SK-N-SH (cell line): ENCODE data around the gene PRICKLE2. TPM values are rescaled to one million over a fixed set of nuclear protein-coding genes. Genes with fewer than 3 reads are reported as not detected.

Experiments used
- CTCF ChIA-PET: fragments of 300-600, 350-600 bp; formaldehyde crosslinking; extraction: SDS; loops from one replicate; lab custom pipeline; 2021; lab: Yijun Ruan, JAX
- POLR2A ChIA-PET: fragments of 350-600 bp; sonication (Branson Sonifier 250); formaldehyde crosslinking; extraction: SDS; loops from one replicate; lab custom pipeline; 2020; ENCODE audit warnings: antibody characterized with exemption, inconsistent platforms; lab: Yijun Ruan, JAX
- DNase-seq: peaks from one replicate; pipeline ENCODE4 v3.0.0; 2012
- H2AFZ ChIP-seq: fragments of 200-600 bp; sonication (generic); 2 replicates; pipeline ENCODE4 v1.8.1; 2016; ENCODE audit warnings: antibody characterized with exemption, mild to moderate bottlenecking, low read depth
- H3F3A ChIP-seq: fragments of 200-600 bp; sonication (generic); replicated peaks from 2 replicates; pipeline ENCODE3; 2016; ENCODE audit warnings: antibody characterized with exemption, mild to moderate bottlenecking; ENCODE audit not compliant: insufficient read depth
- H3K27ac ChIP-seq, 2 experiments: fragments of 200-500 bp in 1 of 2; fragments of 200-600 bp in 1 of 2; sonication (Bioruptor generic) in 1 of 2; sonication (generic), shearing (Covaris generic) in 1 of 2; 2 replicates each; pipeline versions ENCODE4 v1.5.1 to v1.6.1; 2014 to 2016; ENCODE audit warnings: low read depth in 2 of 2, inconsistent platforms in 1 of 2, low read length in 1 of 2, mild to moderate bottlenecking in 1 of 2, mixed read lengths in 1 of 2
- H3K27me3 ChIP-seq: fragments of 200-600 bp; sonication (generic), shearing (Covaris generic); 2 replicates; pipeline ENCODE4 v1.6.1; 2016; ENCODE audit warnings: mixed run types; ENCODE audit not compliant: insufficient read depth
- H3K36me3 ChIP-seq, 2 experiments: fragments of 200-500 bp in 1 of 2; fragments of 200-600 bp in 1 of 2; sonication (Bioruptor generic) in 1 of 2; sonication (generic) in 1 of 2; replicated peaks in 1 of 2; 2 replicates each; pipeline versions ENCODE3 to v1.5.1; 2014 to 2016; ENCODE audit warnings: low read length in 1 of 2, mild to moderate bottlenecking in 1 of 2; ENCODE audit not compliant: insufficient read depth in 2 of 2, control insufficient read depth in 1 of 2
- H3K4me1 ChIP-seq, 2 experiments: fragments of 200-500 bp in 1 of 2; fragments of 200-600 bp in 1 of 2; sonication (Bioruptor generic) in 1 of 2; sonication (generic), shearing (Covaris generic) in 1 of 2; 2 replicates each; pipeline versions ENCODE4 v1.5.1 to v1.6.1; 2014 to 2016; ENCODE audit warnings: low read depth in 1 of 2, low read length in 1 of 2, mixed run types in 1 of 2; ENCODE audit not compliant: insufficient read depth in 2 of 2, control insufficient read depth in 1 of 2
- H3K4me2 ChIP-seq: fragments of 200-600 bp; sonication (generic), shearing (Covaris generic); 2 replicates; pipeline ENCODE4 v1.6.1; 2017; ENCODE audit warnings: mixed run types
- H3K4me3 ChIP-seq, 2 experiments: fragments of 200-500 bp in 1 of 2; fragments of 200-600 bp in 1 of 2; sonication (Bioruptor generic) in 1 of 2; sonication (generic), shearing (Covaris generic) in 1 of 2; 2 replicates each; pipeline versions ENCODE4 v1.5.1 to v1.8.1; 2014 to 2016; ENCODE audit warnings: low read depth in 2 of 2, inconsistent platforms in 1 of 2, low read length in 1 of 2, mild to moderate bottlenecking in 1 of 2, mixed read lengths in 1 of 2, moderate library complexity in 1 of 2
- H3K79me2 ChIP-seq: fragments of 200-600 bp; sonication (generic); 2 replicates; pipeline ENCODE4 v1.8.1; 2017; ENCODE audit warnings: mild to moderate bottlenecking; ENCODE audit not compliant: insufficient read depth
- H3K9ac ChIP-seq: fragments of 200-600 bp; sonication (generic); 2 replicates; pipeline ENCODE4 v1.6.1; 2017; ENCODE audit warnings: mixed run types
- H3K9me2 ChIP-seq: fragments of 200-600 bp; sonication (generic); 2 replicates; pipeline ENCODE4 v1.6.1; 2017; ENCODE audit warnings: mixed run types
- H3K9me3 ChIP-seq: fragments of 200-600 bp; sonication (generic); 2 replicates; pipeline ENCODE4 v1.6.1; 2017; ENCODE audit warnings: mixed run types, mild to moderate bottlenecking, moderate library complexity
- H4K20me1 ChIP-seq: fragments of 200-600 bp; sonication (generic); 2 replicates; pipeline ENCODE4 v1.6.1; 2017; ENCODE audit warnings: mild to moderate bottlenecking, mixed run types; ENCODE audit not compliant: insufficient read depth
- CHD2 ChIP-seq: fragments of 150-350 bp; IDR thresholded peaks from 2 replicates; pipeline ENCODE4 v1.6.1; 2018; ENCODE audit warnings: low read length; ENCODE audit not compliant: partially characterized antibody
- ELF1 ChIP-seq: IDR thresholded peaks from 2 replicates; pipeline ENCODE4 v1.4.0; 2012
- EP300 ChIP-seq, 2 experiments: IDR thresholded peaks; 2 replicates each; pipeline versions ENCODE4 v1.4.0 to v1.6.1; 2012; ENCODE audit warnings: borderline replicate concordance in 1 of 2, low read depth in 1 of 2, low read length in 1 of 2
- FOSL2 ChIP-seq: IDR thresholded peaks from 2 replicates; pipeline ENCODE4 v1.4.0; 2012; ENCODE audit warnings: low read depth, mild to moderate bottlenecking, moderate library complexity, borderline replicate concordance
- FOXJ3 ChIP-seq: sonication (generic); formaldehyde crosslinking; IDR thresholded peaks from 2 replicates; pipeline ENCODE4 v1.5.1; 2020; ENCODE audit warnings: mild to moderate bottlenecking, missing genetic modification reagents
- FOXM1 ChIP-seq: IDR thresholded peaks from 2 replicates; pipeline ENCODE4 v1.4.0; 2012; ENCODE audit warnings: low read depth, mild to moderate bottlenecking
- GABPA ChIP-seq: IDR thresholded peaks from 2 replicates; pipeline ENCODE4 v1.4.0; 2012; ENCODE audit warnings: low read depth, mild to moderate bottlenecking
- JUND ChIP-seq: IDR thresholded peaks from 2 replicates; pipeline ENCODE4 v1.4.0; 2012
- MAX ChIP-seq: IDR thresholded peaks from 2 replicates; pipeline ENCODE4 v1.4.0; 2012; ENCODE audit warnings: low read depth
- MEF2A ChIP-seq: IDR thresholded peaks from 2 replicates; pipeline ENCODE4 v1.4.0; 2012; ENCODE audit warnings: low read depth, borderline replicate concordance
- NFIC ChIP-seq: IDR thresholded peaks from 2 replicates; pipeline ENCODE4 v1.4.0; 2012; ENCODE audit warnings: borderline replicate concordance
- NRF1 ChIP-seq: IDR thresholded peaks from 2 replicates; pipeline ENCODE4 v1.6.1; 2012; ENCODE audit warnings: low read depth, mild to moderate bottlenecking, low read length
- PBX3 ChIP-seq: IDR thresholded peaks from 2 replicates; pipeline ENCODE4; 2012
- POLR2AphosphoS5 ChIP-seq: IDR thresholded peaks from 2 replicates; pipeline ENCODE4 v1.6.1; 2012; ENCODE audit warnings: low read depth, low read length
- RAD21 ChIP-seq: IDR thresholded peaks from 2 replicates; pipeline ENCODE4 v1.6.1; 2012; ENCODE audit warnings: mild to moderate bottlenecking, low read length
- REST ChIP-seq: IDR thresholded peaks from 2 replicates; pipeline ENCODE4 v1.6.1; 2012; ENCODE audit warnings: mild to moderate bottlenecking, low read depth, low read length, moderate library complexity
- RFX5 ChIP-seq: IDR thresholded peaks from 2 replicates; pipeline ENCODE4 v1.6.1; 2012; ENCODE audit warnings: mild to moderate bottlenecking, improper control_type of control experiment, low read length
- SIN3A ChIP-seq: IDR thresholded peaks from 2 replicates; pipeline ENCODE4 v1.6.1; 2012; ENCODE audit warnings: low read depth, mild to moderate bottlenecking, low read length, moderate library complexity, borderline replicate concordance
- SMC3 ChIP-seq: IDR thresholded peaks from 2 replicates; pipeline ENCODE4 v1.6.1; 2012; ENCODE audit warnings: low read depth, low read length, improper control_type of control experiment
- TAF1 ChIP-seq: IDR thresholded peaks from 2 replicates; pipeline ENCODE4 v1.6.1; 2012; ENCODE audit warnings: low read depth, mild to moderate bottlenecking, low read length, moderate library complexity, borderline replicate concordance
- TCF12 ChIP-seq: IDR thresholded peaks from 2 replicates; pipeline ENCODE4 v1.4.0; 2012
- TEAD4 ChIP-seq: IDR thresholded peaks from 2 replicates; pipeline ENCODE4 v1.4.0; 2012; ENCODE audit warnings: mild to moderate bottlenecking, borderline replicate concordance; ENCODE audit not compliant: insufficient read depth
- USF1 ChIP-seq: IDR thresholded peaks from 2 replicates; pipeline ENCODE4 v1.4.0; 2012; ENCODE audit warnings: low read depth, borderline replicate concordance
- YY1 ChIP-seq: IDR thresholded peaks from 2 replicates; pipeline ENCODE4 v1.4.0; 2012; ENCODE audit warnings: low read depth, mild to moderate bottlenecking
- WGBS: methylation state at CpG from one replicate; pipeline ENCODE4 v1.1.6; 2017; ENCODE audit warnings: low lambda C conversion rate; 5-methylcytosine and 5-hydroxymethylcytosine counted together
- polyA plus RNA-seq, 3 experiments: library from polyadenylated mRNA; depleted of rRNA; stranded (reverse); fragments of >200 nt; gene quantifications; 2 replicates each; pipeline ENCODE4 v1.2.3, GENCODE V29; 2012

PRICKLE2 gene
- polyA plus RNA-seq, 1 of the 3 experiments (the other 2 are of a cell fraction), result 0.67 TPM

- Histone ChIP-seq H3K9me2 (no peaks in the 10 kb centered on the region), H3K4me1 (peaks cover 16 to 42% of the 10 kb centered on the region in 2 experiments), H3F3A (peaks cover 42% of the 10 kb centered on the region), H3K4me2 (no peak overlapping the region), H3K27ac (peak overlapping the region in 1 of 2 experiments; percentile 99; a peak in 2 of 4 replicates), H3K79me2 (no peaks in the 10 kb centered on the region; the same call in 1 of the 2 replicates), H3K9ac (no peak overlapping the region), H2AFZ (no peak overlapping the region), H3K27me3 (no peaks in the 10 kb centered on the region), H3K9me3 (no peaks in the 10 kb centered on the region), H4K20me1 (no peaks in the 10 kb centered on the region), H3K36me3 (no peaks in the 10 kb centered on the region), H3K4me3 (no peak overlapping the region)
- no peak for TF ChIP-seq POLR2AphosphoS5
- no peak for TF ChIP-seq FOXM1
- no peak for TF ChIP-seq SMC3
- TF ChIP-seq RAD21, result no peak
- TF ChIP-seq EP300 (IDR thresholded peaks at IDR 0.05; ENCODE audit: borderline replicate concordance in 1 of 2, low read depth in 1 of 2, low read length in 1 of 2), result no peak
- no peak for TF ChIP-seq TAF1
- no peak for TF ChIP-seq RFX5
- no peak for TF ChIP-seq GABPA
- TF ChIP-seq FOXJ3, result no peak
- no peak for TF ChIP-seq NFIC
- TF ChIP-seq FOSL2, result no peak
- TF ChIP-seq MAX, result no peak
- TF ChIP-seq MEF2A, result no peak
- no peak for TF ChIP-seq TCF12
- no peak for DNase-seq
- CTCF ChIA-PET, result interaction anchor here (1.0 to 1.7 kb wide), 3 partner anchors 18 to 192 kb away, joined by 3 to 4 read pairs (median 3); no protein-coding TSS in a partner anchor
- POLR2A ChIA-PET, result no interaction called here
- 90% methylated on average over 2 of the region's 2 CpGs for WGBS
Measured at GRCh38 chr3:64185436-64185835, 39.8 kb downstream of the PRICKLE2 start.

GRCh38 chr3:64184621-64185020 lies 40.6 kb downstream of the PRICKLE2 start:
- ChIA-PET CTCF (interaction anchor here (1.7 kb wide), 1 partner anchor 191 kb away, joined by 3 read pairs; no protein-coding TSS in a partner anchor), POLR2A (no interaction called here)
- Histone ChIP-seq H3K79me2 (no peaks in the 10 kb centered on the region; the same call in 1 of the 2 replicates), H2AFZ (no peak overlapping the region), H3K4me3 (no peak overlapping the region), H3K4me1 (peaks cover 16 to 34% of the 10 kb centered on the region in 2 experiments), H3K9me3 (no peaks in the 10 kb centered on the region), H3K4me2 (no peak overlapping the region), H3F3A (peaks cover 42% of the 10 kb centered on the region), H3K9me2 (no peaks in the 10 kb centered on the region), H3K36me3 (no peaks in the 10 kb centered on the region), H4K20me1 (no peaks in the 10 kb centered on the region), H3K9ac (no peak overlapping the region), H3K27me3 (no peaks in the 10 kb centered on the region), H3K27ac (peak overlapping the region in 1 of 2 experiments; percentile 99; a peak in 2 of 4 replicates)
- DNase-seq, result no peak
- WGBS, result 77% methylated on average over 3 of the region's 3 CpGs
- no peak for TF ChIP-seq SMC3
- no peak for TF ChIP-seq TEAD4
- TF ChIP-seq JUND, result peak; percentile 39
- peak; percentile 61 for TF ChIP-seq PBX3
- no peak for TF ChIP-seq ELF1
- TF ChIP-seq MEF2A, result no peak
- peak; percentile 52 for TF ChIP-seq FOSL2
- no peak for TF ChIP-seq CHD2
- TF ChIP-seq POLR2AphosphoS5, result no peak
- no peak for TF ChIP-seq REST
- no peak for TF ChIP-seq YY1
- TF ChIP-seq SIN3A, result no peak
- TF ChIP-seq NRF1, result no peak
- TF ChIP-seq USF1, result no peak
